IPS DF 19.7 (cell line): ENCODE measurements around the gene RSU1.
"Not testable (repeated sequence)": the region's sequence is repeated elsewhere in the genome, so short reads cannot be mapped to it uniquely, and the experiment has no call there.

ENCODE experiments used
- DNase-seq: peaks from one replicate; pipeline ENCODE4 v3.0.0-alpha.2; 2013; ENCODE audit warnings: low read depth, low spot score

The RSU1 gene

DNA sequence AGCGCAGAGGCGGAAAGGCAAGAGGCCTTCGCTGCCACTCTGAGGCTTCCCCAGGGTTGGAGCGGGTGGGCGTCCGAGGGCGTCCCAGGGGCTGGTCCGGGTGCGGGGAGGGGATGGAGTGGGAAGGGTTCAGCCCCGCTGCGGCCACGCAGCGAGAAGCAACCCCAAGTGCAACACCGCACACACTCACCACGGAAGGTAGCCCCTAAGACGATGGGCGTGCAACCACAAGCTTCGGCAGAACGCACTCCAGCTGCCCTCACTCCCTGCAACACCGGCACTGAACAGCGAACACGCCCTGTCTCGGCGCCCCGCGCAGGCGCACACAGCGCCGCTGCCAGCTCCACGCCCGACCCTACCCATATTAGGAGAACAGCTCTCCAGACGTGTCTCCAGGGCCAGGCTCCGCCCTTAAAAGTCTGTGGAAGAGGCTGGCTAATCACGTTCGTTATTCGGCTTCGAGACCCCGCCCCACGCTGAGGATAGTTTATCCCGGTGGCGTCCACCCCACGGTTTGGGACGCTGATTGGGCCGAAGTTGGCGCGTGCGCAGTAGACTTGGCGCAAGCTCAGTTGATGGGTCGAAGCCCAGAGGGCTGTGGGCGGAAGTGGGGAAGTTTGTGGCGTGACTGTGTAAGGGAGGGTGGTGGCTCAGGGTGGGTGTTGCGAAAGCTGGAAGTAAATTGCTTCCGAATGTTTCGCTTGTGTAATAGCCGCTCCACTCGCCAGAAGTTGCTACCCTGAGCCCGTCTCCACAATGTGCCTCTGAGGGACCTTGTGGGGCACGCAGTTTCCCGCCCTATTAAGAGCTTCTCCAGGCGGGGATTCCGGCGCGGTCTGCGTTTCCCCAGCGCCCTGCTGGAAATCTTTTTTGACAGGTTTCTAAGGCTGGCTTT lies at the start of gene RSU1:
RSU1 (minus strand) TSS at position 300 of the 895 bp plus-strand sequence. CDS start 343 bp downstream, outside the sequence.
- peak; percentile 97 for DNase-seq

DNA sequence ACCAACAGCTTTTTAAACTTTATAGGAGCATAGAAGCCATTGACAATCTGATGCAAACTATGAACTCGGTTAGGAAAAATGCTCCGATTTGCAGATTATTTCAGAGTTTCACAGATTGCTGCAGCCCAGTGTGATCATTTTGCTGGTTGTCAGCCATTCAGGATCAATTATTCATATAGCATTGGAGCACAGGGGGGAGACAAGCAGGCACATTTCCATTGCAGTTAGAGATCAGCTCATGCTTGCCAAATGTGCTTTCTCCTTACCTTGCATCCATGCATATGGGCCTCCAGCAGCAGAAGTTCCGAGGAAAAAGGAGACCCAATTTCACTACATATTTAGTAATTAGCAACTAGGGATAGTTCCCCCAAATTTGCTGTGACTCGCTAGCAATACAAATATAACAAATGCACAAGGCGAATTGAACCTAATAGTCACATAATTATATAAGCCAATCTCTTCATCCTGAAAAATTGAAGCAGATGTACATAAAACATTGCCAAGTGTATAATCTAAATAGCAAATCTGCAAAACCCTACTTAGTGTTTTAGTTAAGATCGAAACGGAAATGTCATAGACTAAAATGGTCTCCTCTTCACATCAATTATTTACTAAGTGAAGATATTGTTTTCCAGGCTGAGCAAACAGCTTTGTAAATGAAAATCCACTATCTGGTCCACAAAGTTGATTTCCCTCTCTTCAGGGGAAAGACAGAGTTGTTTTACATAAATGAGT lies 49.5 kb upstream of the RSU1 start:
- no peak for DNase-seq

DNA sequence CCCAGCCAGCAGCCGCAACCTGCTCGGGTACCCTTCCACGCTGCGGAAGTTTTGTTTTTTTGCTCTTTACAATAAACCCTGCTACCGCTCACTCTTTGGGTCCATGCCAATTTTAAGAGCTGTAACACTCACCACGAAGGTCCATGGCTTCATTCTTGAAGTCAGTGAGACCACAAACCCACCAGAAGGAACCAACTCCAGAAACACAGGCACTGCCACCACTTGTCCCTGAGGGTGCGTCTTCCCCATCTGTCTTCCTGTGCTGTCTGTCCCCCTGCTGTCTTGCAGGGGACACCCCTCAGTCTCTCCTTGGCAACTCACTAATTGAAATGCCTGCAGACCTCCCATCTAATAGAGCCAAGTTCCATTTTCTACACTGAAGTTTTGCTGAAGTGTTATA lies 48.5 kb upstream of the RSU1 start:
- DNase-seq = no peak

DNA sequence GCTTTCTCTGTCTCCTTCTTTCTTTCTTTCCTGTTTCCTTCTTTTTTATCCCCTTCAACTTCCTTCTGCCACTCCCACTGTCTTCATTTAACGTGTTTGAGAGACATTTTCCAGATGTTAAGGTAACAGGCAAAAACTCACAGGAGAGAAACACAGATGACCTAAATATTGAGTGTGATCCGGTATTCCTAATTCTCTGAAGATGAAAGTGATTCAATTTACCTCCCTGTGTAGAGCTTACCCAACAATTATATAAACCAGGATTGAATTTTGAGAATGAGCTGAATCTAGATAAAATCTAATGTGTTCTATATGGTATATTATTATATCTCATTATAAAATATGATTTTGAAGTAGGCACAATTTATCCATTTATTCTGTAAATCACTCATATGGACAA lies 46.5 kb upstream of the RSU1 start:
- DNase-seq = no peak

DNA sequence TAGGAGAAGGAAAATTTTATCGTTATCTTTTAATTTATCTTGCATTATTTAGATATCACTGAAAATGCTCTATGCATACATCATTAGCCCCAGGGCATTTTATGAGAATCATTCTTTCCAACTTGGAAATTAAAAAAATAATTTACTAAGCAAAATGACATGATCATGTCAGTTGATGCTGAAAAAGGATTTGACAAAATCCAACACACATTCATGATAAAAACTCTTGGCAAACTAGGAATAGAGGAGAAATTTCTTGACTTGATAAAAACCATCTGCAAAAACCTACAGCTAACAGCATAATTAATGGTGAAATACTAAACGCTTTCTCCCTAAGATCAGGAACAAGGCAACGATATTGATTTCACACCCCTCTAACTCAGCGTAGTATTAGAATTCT lies 40.2 kb upstream of the RSU1 start:
- no peak for DNase-seq

DNA sequence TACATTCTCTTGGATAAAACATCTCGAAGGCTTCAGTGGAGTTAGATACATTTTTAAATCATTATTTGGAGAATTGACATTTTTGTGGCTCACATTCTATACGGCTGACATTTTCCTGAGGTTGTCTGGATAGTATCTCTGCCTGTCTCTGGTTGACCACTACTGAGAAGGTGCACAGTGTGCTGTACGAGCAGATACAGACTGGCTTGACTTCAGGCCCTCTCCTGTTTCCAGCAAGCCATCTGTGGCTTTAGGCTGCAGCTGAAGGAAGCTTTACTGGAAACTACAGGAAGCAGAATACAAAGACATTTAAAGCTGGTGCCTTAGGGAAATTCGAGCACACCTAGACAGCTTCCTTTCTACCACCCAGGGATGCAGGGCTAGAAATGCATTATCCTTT lies 39.3 kb upstream of the RSU1 start:
- no peak for DNase-seq

DNA sequence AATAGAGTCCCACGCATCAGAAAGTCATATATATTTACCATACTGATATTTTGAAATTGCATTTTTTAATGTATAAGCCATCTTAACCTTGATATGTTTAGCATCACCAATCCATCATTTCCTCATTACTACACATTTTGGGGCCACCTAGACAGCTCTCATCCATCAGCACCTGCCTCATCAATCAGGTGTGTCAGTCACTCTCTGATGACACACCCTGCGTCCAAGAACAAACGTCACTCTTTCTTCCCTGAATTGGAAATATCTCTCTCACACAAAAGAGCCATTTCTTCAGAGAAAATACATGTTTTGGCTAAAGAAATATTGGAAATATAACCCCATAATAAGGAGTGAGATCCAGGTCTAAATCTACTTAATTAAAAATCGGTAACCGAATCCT lies 38.9 kb upstream of the RSU1 start:
- DNase-seq = no peak

DNA sequence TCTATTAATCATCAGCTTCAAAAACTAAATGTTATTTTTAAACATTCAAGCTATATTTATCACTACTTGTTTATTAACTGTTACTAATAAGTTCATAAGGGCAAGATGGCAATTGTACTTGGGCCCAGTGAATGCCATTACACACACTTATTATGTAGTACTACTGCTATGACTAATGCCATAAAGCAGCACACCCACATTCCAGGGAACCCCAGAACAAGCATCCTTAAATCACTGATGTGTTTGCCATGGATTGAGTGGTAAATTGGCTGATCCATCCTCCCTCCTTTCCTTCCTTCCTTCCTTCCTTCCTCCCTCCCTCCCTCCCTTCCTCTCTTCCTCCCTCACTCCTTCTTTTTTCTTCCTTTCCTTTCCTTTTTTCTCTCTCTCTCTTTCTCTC lies 37.4 kb upstream of the RSU1 start:
- no peak for DNase-seq

DNA sequence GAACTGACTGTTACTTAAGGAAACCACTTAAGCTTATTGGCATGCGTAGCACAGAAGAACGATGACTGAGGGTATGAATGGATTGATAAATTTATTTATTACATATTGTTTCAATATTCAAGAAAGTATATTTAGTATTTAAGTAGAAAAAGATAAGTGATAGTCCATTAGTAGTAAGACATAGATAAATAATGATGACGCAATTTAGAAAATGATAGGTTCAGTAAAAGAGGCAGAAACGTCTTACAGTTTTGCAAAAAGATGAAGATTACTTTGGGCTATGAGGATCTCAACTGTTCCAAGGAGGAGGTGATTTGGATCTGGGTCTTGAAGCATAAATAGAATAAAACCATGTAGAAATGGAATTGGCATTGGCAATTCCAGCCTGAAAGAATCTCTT lies 36.6 kb upstream of the RSU1 start:
- no peak for DNase-seq

DNA sequence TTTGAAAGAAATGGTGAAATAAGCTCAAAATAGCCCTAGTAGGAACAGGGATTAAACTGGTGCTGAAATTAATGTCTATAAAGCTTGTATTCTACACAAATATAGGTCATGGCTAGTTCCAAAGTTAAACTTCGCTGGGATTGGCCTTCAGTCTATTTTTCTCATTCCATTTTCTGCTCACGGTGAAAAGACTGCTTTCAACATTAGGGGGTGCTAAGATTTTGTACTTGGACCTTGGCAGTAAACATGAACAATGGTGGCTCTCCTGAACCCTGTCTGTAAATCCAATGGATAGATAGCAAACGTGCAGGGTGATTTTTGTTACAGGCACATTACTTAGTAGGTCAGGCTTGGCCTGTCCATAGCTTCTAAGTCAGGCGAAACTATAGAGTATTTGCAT lies 36.0 kb upstream of the RSU1 start:
- DNase-seq = no peak

DNA sequence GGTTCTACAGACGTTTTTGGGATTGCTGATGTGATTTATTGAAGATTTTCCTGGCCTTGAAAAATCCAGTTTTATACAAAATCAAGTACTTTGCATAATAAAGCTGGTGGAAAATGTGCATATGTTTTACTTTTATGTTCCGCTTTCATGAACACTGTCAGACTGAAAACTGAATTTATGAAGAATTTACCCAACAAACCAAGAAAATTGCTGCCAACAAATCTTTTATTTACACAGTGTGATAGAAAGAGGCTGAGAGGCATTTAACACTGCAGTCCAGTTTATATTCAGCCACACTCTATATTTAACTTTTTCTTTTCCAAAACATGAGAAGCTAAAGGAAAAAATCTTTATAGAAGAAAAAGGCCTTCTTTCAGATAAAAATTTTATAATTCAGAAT lies 35.4 kb upstream of the RSU1 start:
- no peak for DNase-seq

DNA sequence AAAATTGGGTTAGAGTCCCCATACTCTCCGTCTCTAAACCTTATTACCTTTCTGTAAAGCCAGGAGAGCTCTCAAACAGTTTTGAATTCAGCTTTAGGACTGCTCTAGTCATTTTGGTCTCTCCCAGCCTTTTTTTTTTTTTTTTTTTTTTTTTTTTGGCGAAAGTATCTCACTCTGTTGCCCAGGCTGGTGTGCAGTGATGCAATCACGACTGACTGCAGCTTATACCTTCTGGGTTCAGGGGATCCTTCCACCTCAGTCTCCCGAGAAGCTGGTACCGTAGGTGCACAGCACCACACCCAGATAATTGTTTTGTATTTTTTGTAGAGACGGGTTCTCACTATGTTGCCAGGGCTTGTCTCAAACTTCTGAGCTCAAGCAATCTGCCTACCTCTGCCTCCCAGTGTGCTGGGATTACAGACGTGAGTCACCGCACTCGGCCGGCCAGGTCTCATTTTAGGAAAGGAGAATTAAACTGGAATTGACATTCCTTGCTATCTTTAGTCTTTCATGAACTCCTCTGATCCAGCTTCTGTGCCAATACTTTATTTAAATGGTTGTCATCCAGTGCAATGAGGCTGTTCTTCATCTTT lies 31.4 kb upstream of the RSU1 start:
- DNase-seq = no peak

DNA sequence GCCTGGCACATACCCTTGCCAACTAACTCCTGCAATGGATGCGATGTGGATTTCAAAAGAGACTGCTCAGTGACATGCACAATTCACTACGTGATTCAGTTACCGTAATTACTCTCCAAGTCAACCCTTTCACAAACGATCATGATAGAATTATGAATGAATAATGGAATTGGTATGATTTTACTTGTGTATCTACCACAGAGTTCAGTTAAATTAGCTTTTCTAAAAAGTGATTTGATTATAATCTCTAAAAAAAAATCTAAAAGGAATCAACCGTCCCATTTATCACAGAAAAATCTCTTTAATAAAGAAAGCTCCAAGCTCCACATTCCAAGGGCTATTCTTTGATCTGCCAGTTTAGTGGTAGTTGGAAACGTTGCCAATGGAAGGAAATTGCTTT lies 30.4 kb upstream of the RSU1 start:
- no peak for DNase-seq

DNA sequence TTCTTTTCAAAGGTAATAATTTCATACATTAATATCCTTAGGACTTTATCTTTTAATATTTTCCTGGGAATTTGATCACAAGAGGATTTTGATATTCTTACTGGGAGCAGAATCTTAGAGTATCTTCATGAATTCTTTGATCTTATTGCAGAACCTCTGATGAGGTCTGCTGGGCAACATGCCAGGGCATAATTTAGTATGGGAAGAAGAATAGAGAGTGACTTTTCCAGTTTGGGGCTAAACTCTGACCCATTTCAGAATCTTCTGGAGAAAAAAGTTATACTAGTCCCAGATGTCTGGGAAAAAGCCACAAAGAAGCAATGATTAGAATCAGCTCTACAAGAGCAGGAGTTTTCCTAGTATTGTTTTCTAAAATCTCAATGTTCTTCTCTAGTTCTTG lies 28.0 kb upstream of the RSU1 start:
- no peak for DNase-seq

DNA sequence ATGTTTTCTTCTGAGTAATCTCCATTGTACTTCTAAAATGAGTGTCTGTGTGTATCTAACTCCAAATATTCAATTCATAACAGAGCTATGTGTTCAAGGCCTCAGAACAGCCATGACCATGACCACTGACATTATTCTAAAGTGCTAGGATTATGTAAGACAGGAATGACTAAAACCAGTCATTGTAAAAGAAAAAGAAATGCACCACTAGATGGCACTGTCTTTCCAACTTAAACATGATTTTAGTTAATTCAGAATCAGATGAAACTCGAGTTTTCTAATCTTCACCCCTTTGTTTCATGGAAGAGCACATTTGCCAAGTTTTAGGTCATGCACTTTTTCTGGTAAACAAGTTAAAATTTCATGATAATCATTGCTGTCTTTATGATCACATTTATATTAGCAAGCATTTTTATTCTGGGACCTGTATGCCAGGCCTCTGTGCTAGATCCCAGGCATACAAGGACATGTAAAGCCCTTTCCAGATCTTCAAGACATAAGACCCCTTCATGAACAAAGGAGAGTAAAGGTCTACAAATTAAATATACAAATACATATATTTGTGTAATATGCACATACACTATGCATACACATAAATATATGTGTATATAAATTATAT lies 26.1 kb upstream of the RSU1 start:
- DNase-seq = no peak

DNA sequence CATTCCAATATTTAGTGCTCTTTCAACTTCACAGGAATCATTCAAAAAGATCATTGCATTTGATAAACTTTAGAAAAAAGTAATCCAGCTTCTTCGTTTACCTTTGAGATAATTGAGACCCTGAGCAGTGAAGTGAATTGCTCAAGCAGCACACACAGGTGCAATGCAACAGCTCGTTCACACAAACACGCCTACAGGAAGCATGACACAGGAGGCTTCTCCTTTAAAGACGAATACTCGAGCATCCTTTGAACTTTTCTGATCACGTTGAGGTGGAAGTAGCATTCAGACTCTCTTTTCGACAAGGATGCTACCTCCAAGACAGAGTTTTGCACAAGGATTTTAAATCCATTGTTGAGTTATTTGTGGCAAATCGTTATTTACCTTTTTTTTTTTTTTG lies 18.0 kb upstream of the RSU1 start:
- DNase-seq = no peak

DNA sequence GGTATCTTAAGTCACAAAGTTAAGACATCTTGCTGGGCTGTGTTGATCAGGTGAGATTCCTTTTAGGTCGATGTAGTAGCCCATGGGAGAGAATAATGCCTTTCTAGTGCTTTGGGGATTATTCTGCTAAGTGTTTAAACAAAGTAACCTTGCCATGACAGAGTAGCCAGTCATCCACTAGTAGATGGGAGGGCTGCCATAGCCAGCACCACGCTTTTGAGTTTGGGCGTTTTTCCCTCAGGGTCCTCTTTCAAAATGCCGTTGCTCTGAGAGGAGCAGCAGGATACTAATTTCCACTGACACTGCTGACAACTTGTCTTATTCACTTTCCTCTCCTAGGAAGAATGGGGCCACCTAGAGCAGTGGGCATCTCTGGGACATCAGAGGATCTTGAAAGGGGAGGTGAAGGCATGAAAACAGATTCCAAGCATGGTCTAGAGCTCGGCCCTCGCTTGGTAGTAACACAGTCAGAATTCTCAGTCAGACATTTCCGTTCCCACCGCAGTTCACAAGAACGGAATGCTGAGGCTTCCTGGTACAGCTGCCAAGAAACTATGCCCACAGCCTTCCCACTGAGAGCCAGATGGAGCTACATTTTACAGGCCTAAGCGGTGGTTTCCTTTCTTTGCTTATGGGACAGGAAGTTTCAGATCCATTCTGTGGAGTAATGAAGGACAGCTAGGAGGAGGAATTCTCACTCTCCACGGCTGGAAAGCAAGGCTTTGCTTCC lies 15.3 kb upstream of the RSU1 start:
- no peak for DNase-seq

DNA sequence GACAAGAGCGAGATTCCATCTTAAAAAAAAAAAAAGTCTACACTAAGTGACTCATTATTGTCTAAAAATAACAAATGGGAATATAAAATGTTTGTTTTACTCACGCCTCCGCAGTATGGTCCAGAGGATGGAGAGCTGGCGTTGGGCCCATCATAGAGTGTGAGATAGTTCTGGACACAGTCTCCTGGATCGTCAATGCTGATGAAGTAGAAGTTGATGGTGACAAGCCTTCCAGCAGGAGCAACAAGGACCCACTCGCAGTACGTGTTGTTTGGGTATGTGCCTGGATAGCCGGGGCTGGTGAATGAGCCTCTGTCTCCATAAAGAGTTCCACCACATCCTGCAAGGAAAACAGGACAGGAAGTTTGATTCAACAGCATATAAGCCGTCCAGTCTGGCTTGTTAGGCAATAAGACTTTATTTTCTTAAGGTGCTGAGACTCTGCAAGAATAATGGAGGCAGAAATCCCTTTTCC lies 11.5 kb upstream of the RSU1 start:
- no peak for DNase-seq

DNA sequence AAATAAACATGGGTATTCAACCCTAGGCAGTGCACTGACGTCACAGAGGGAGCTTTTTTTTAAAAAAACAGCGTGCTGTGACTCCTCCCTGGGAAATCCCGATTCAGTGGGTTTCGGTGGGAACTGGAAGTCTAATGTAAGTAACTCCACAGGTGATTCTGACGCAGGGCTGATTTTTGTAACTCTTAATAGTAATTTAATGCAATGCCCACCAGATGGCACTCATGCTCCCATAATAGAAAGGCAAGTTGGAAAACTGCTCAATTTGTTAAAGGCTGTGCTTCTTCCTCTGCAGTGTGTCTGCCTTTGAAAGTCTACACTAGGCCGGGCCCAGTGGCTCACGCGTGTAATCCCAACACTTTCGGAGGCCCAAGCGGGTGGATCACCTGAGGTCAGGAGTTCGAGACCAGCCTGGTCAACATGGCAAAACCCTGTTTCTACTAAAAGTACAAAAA lies 10.9 kb upstream of the RSU1 start:
- peak; percentile 70 for DNase-seq

DNA sequence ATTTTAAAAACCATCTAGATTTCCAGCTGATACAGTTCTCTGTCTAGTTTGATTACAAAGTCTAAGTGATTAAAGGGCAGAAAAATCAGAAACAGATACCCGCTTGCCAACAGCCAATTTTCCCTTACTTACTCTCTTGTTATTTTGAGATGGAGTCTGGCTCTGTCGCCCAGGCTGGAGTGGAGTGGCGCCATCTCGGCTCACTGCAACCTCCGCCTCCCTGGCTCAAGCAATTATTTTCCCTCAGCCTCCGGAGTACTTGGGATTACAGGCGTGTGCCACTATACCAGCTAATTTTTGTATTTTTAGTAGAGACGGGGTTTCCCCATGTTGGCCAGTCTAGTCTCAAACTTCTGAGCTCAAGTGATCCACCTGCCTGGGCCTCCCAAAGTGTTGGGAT lies 10.2 kb upstream of the RSU1 start:
- not testable (repeated sequence) for DNase-seq

DNA sequence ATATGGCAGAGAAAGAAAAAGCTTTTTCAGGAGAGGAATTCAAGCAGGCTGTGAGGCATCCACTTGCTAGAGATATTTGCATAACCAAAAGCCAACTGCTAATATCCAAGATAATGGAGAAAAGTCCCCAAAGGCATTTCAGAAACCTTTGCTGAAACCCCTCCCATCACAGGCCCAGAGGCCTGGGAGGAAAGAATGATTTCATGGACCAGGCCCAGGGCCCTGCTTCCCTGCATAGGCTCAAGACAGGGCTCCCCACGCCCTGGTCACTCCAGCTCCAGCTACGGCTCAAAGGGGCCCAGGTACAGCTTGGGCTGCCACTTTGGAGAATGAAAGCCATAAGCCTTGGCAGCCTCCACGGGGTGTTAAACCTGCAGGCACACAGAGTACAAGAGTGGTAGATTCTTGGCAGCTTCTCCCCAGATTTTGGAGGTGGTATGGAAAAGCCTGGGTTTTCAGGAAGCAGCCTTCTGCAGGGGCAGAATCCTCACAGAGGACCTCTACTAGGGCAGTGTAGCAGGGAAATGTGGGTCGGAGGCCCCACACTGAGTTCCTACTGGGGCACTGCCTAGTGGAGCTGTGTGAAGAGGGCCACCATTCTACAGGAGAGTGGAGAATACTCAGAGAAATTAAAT lies 5.6 kb upstream of the RSU1 start:
- DNase-seq = no peak
